A549 (cell line): ENCODE data around the gene FKBP8. TPM values are rescaled to one million over a fixed set of nuclear protein-coding genes. Genes with fewer than 3 reads are reported as not detected.

Experiments used
- ATAC-seq, 2 experiments: fragments of 200-7000 bp in 1 of 2; fragments of >200 bp in 1 of 2; cut with Nextera tagmentation in 1 of 2; cut with Tn5 transposase in 1 of 2; 3 replicates each; pipeline versions ENCODE4 v1.8.0 to v1.9.1; 2018 to 2020; ENCODE audit warnings: mild to moderate bottlenecking in 1 of 2, moderate library complexity in 1 of 2
- CTCF ChIA-PET: fragments of 300-600 bp; sonication (Branson Sonifier 250); formaldehyde crosslinking; extraction: SDS; loops from one replicate; lab custom pipeline; 2021; ENCODE audit warnings: antibody characterized with exemption, inconsistent platforms; lab: Yijun Ruan, JAX
- POLR2A ChIA-PET: fragments of 350-600 bp; formaldehyde crosslinking; extraction: SDS; loops from one replicate; lab custom pipeline; 2021; ENCODE audit warnings: antibody characterized with exemption, inconsistent platforms; lab: Yijun Ruan, JAX
- DNase-seq, 2 experiments: peaks; one replicate each; pipeline versions ENCODE4 v3.0.0 to v3.0.0-alpha.2; 2011 to 2016; ENCODE audit warnings: low read depth in 1 of 2, low spot score in 1 of 2
- FAIRE-seq: peaks from 2 replicates; lab custom pipeline; 2011; peaks lifted over from hg19 to GRCh38; lab: Jason Lieb, UNC
- H3K27ac ChIP-seq, 2 experiments: fragments of >200 bp; sonication (Bioruptor Twin); formaldehyde crosslinking; 3 replicates each; pipeline ENCODE4 v1.5.1; 2016 to 2017
- H3K4me1 ChIP-seq: fragments of >200 bp; sonication (Bioruptor Twin); formaldehyde crosslinking; 3 replicates; pipeline ENCODE4 v1.6.1; 2016
- H3K4me2 ChIP-seq: fragments of >200 bp; sonication (Bioruptor Twin); formaldehyde crosslinking; 3 replicates; pipeline ENCODE4 v1.6.1; 2016
- H3K4me3 ChIP-seq: fragments of >200 bp; sonication (Bioruptor Twin); formaldehyde crosslinking; 3 replicates; pipeline ENCODE4 v1.5.1; 2016
- H3K9me3 ChIP-seq: fragments of >200 bp; sonication (Bioruptor Twin); formaldehyde crosslinking; 3 replicates; pipeline ENCODE4 v1.6.1; 2016
- CBX2 ChIP-seq: fragments of 200-600 bp; sonication (generic); IDR thresholded peaks from 2 replicates; pipeline ENCODE4 v1.6.1; 2016; ENCODE audit warnings: low read depth, mild to moderate bottlenecking, borderline replicate concordance
- CBX8 ChIP-seq: fragments of 200-600 bp; sonication (generic); IDR thresholded peaks from 2 replicates; pipeline ENCODE4 v1.6.1; 2016
- CEBPB ChIP-seq, 2 experiments: fragments of >200 bp in 1 of 2; sonication (Bioruptor Twin) in 1 of 2; formaldehyde crosslinking in 1 of 2; IDR thresholded peaks; 2 replicates each; pipeline ENCODE4 v1.6.1; 2012 to 2016
- EHF ChIP-seq: fragments of 250-450 bp; sonication (Bioruptor Pico); IDR thresholded peaks from 2 replicates; pipeline ENCODE4 v1.5.0; 2020; ENCODE audit warnings: mild to moderate bottlenecking
- EHMT2 ChIP-seq: fragments of 200-600 bp; sonication (generic); IDR thresholded peaks from 2 replicates; pipeline ENCODE4 v1.6.1; 2016; ENCODE audit warnings: antibody characterized with exemption, low read depth, mild to moderate bottlenecking, moderate library complexity
- EP300 ChIP-seq, 2 experiments: fragments of >200 bp; sonication (Bioruptor Twin); formaldehyde crosslinking; IDR thresholded peaks; 2 replicates in 1 of 2; 3 replicates in 1 of 2; pipeline ENCODE4 v1.6.1; 2016 to 2017
- FOSL2 ChIP-seq, 2 experiments: fragments of 450-650 bp in 1 of 2; fragments of >200 bp in 1 of 2; sonication (Bioruptor Twin) in 1 of 2; formaldehyde crosslinking; IDR thresholded peaks; 2 replicates each; pipeline versions ENCODE4 v1.5.0 to v1.6.1; 2016 to 2020; ENCODE audit warnings: mild to moderate bottlenecking in 1 of 2, moderate library complexity in 1 of 2
- GATA3 ChIP-seq: IDR thresholded peaks from 2 replicates; pipeline ENCODE4 v1.6.1; 2012; ENCODE audit warnings: borderline replicate concordance
- HEYL ChIP-seq: fragments of 250-450 bp; sonication (Bioruptor Pico); IDR thresholded peaks from 2 replicates; pipeline ENCODE4 v1.8.0; 2021; ENCODE audit warnings: mild to moderate bottlenecking, moderate library complexity
- HOXA7 ChIP-seq: fragments of 250-450 bp; sonication (Bioruptor Pico); IDR thresholded peaks from 2 replicates; pipeline ENCODE4 v1.5.0; 2020; ENCODE audit warnings: mild to moderate bottlenecking, moderate library complexity
- HOXB13 ChIP-seq: fragments of 250-450 bp; sonication (Bioruptor Pico); IDR thresholded peaks from 2 replicates; pipeline ENCODE4 v1.5.0; 2020; ENCODE audit warnings: low read depth, mild to moderate bottlenecking, moderate library complexity
- HOXB5 ChIP-seq: fragments of 250-450 bp; sonication (Bioruptor Pico); IDR thresholded peaks from 2 replicates; pipeline ENCODE4 v1.5.0; 2020; ENCODE audit warnings: mild to moderate bottlenecking, moderate library complexity
- KDM5A ChIP-seq: fragments of 200-600 bp; sonication (generic); IDR thresholded peaks from 2 replicates; pipeline ENCODE4 v1.6.1; 2016; ENCODE audit warnings: antibody characterized with exemption, mild to moderate bottlenecking
- MAFK ChIP-seq: fragments of 450-650 bp; IDR thresholded peaks from 2 replicates; pipeline ENCODE4 v1.6.1; 2014; ENCODE audit not compliant: partially characterized antibody
- MYC ChIP-seq: IDR thresholded peaks from 2 replicates; pipeline ENCODE4 v1.6.1; 2012; ENCODE audit warnings: mild to moderate bottlenecking, inconsistent platforms, low read length, improper control_type of control experiment, borderline replicate concordance
- NFE2L2 ChIP-seq: fragments of 150-350 bp; conservative IDR thresholded peaks from 2 replicates; pipeline ENCODE4 v1.6.1; 2014; ENCODE audit warnings: low read length
- NPAS2 ChIP-seq: fragments of 250-450 bp; sonication (Bioruptor Pico); IDR thresholded peaks from 2 replicates; pipeline ENCODE4 v1.8.0; 2022; ENCODE audit warnings: mild to moderate bottlenecking, moderate library complexity, borderline replicate concordance
- POLR2A ChIP-seq: IDR thresholded peaks from 2 replicates; pipeline ENCODE4 v1.6.1; 2012; ENCODE audit warnings: mild to moderate bottlenecking, low read length
- POLR2AphosphoS2 ChIP-seq: conservative IDR thresholded peaks from 2 replicates; pipeline ENCODE4 v1.6.1; 2012; ENCODE audit warnings: low read length, improper control_type of control experiment, inconsistent platforms
- SMC3 ChIP-seq: fragments of >200 bp; sonication (Bioruptor Twin); formaldehyde crosslinking; IDR thresholded peaks from 3 replicates; pipeline ENCODE4 v1.6.1; 2018; ENCODE audit warnings: inconsistent platforms
- TP53 ChIP-seq: fragments of 250-450 bp; sonication (Bioruptor Pico); IDR thresholded peaks from 2 replicates; pipeline ENCODE4 v1.5.0; 2021; ENCODE audit warnings: mild to moderate bottlenecking, moderate library complexity
- ZFP36 ChIP-seq: fragments of 450-650 bp; IDR thresholded peaks from 2 replicates; pipeline ENCODE4 v1.6.1; 2014; ENCODE audit warnings: borderline replicate concordance; ENCODE audit not compliant: partially characterized antibody
- ZNF302 ChIP-seq: fragments of 250-450 bp; sonication (Bioruptor Pico); IDR thresholded peaks from 2 replicates; pipeline ENCODE4 v1.9.0; 2021; ENCODE audit warnings: inconsistent platforms, mild to moderate bottlenecking, moderate library complexity
- WGBS: methylation state at CpG from one replicate; pipeline ENCODE4 v1.1.6; 2017; ENCODE audit errors: missing lambda C conversion rate; 5-methylcytosine and 5-hydroxymethylcytosine counted together
- polyA plus RNA-seq, 4 experiments: library from polyadenylated mRNA; depleted of rRNA in 3 of 4; stranded (reverse); fragments of >200 nt; fragmentation: RNase III in 1 of 4; extraction: RNeasy Plus Mini Kit Qiagen cat#74134 plus additional on column Dnase treatment in 1 of 4; gene quantifications; 2 replicates in 3 of 4; 3 replicates in 1 of 4; pipeline ENCODE4 v1.2.3, GENCODE V29; 2011 to 2017
- TF ChIP-seq, protein P1 (sequence below): IDR thresholded peaks from 2 replicates; pipeline ENCODE4 v1.6.1; 2012
- TF ChIP-seq, protein P2 (sequence below): IDR thresholded peaks from 2 replicates; pipeline ENCODE4 v1.6.1; 2012
- TF ChIP-seq, protein P3 (sequence below): fragments of 250-450 bp; sonication (Bioruptor Pico); IDR thresholded peaks from 2 replicates; pipeline ENCODE4 v1.5.0; 2021; ENCODE audit warnings: mild to moderate bottlenecking, moderate library complexity, borderline replicate concordance
- TF ChIP-seq, protein P4 (sequence below): fragments of 200-600 bp; sonication (generic); IDR thresholded peaks from 2 replicates; pipeline ENCODE4 v1.6.1; 2016; ENCODE audit warnings: antibody characterized with exemption, mild to moderate bottlenecking, moderate library complexity

FKBP8 gene
- polyA plus RNA-seq, 2 of the 4 experiments (the other 2 are of a cell fraction): 56.1 to 123 TPM

- no peak for FAIRE-seq
- Histone ChIP-seq H3K9me3 (no peaks in the 10 kb centered on the region), H3K4me1 (no peaks in the 10 kb centered on the region), H3K4me3 (no peak overlapping the region)
- 67% methylated on average over 4 of the region's 7 CpGs for WGBS
- CTCF ChIA-PET: interaction anchor here (0.9 to 2.2 kb wide), 4 partner anchors 9 to 60 kb away, joined by 3 to 12 read pairs (median 4); partner anchors contain the start of gene REX1BD
- TF ChIP-seq ZNF302 (CRISPR knock-in tag) (no peak), SMC3 (no peak), MYC (no peak), ZFP36 (no peak), NFE2L2 (no peak), NPAS2 (CRISPR knock-in tag) (no peak), CEBPB (IDR thresholded peaks at IDR 0.05) (no peak), TP53 (CRISPR knock-in tag) (no peak), GATA3 (no peak), EHF (CRISPR knock-in tag) (no peak), POLR2AphosphoS2 (no peak), CBX8 (no peak), MAFK (no peak), EP300 (IDR thresholded peaks at IDR 0.05) (no peak), KDM5A (no peak)
- TF ChIP-seq, all 56 proteins: peak for 0
- DNase-seq: no peak
- POLR2A ChIA-PET: no interaction called here
- ATAC-seq: peak in 1 of 2 experiments; percentile 15; a peak in 2 of 6 replicates
- Histone ChIP-seq H3K4me2 (no peak overlapping the region), H3K27ac (no peak overlapping the region)
Measured at GRCh38 chr19:18580311-18580710, 36.9 kb upstream of the FKBP8 start.

GRCh38 chr19:18577365-18577914 lies 34.1 kb upstream of the FKBP8 start:
- ChIA-PET POLR2A (interaction anchor here (0.6 kb wide), 1 partner anchor 62 kb away, joined by 3 read pairs; no protein-coding TSS in a partner anchor), CTCF (interaction anchor here (1.6 to 3.8 kb wide), 3 partner anchors 11 to 269 kb away, joined by 3 to 22 read pairs (median 4); partner anchors contain the start of gene REX1BD)
- H3K27ac ChIP-seq: no peak overlapping the region
- H3K4me3 ChIP-seq: no peak overlapping the region
- no peak for DNase-seq
- no peaks in the 10 kb centered on the region for H3K9me3 ChIP-seq
- 93% methylated on average over 20 of the region's 21 CpGs for WGBS
- H3K4me2 ChIP-seq: no peak overlapping the region
- no peak for FAIRE-seq
- no peak for ATAC-seq
- TF ChIP-seq CBX2: no peak
- TF ChIP-seq HEYL: no peak
- TF ChIP-seq POLR2AphosphoS2: no peak
- TF ChIP-seq, protein P1, sequence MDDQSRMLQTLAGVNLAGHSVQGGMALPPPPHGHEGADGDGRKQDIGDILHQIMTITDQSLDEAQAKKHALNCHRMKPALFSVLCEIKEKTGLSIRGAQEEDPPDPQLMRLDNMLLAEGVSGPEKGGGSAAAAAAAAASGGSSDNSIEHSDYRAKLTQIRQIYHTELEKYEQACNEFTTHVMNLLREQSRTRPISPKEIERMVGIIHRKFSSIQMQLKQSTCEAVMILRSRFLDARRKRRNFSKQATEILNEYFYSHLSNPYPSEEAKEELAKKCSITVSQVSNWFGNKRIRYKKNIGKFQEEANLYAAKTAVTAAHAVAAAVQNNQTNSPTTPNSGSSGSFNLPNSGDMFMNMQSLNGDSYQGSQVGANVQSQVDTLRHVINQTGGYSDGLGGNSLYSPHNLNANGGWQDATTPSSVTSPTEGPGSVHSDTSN: no peak
- TF ChIP-seq, protein P2, sequence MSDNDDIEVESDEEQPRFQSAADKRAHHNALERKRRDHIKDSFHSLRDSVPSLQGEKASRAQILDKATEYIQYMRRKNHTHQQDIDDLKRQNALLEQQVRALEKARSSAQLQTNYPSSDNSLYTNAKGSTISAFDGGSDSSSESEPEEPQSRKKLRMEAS: no peak
- no peak for TF ChIP-seq EHMT2
- TF ChIP-seq HOXA7 (CRISPR knock-in tag): no peak
- no peak for TF ChIP-seq TP53 (CRISPR knock-in tag)
- TF ChIP-seq POLR2A: no peak
- no peak for TF ChIP-seq ZFP36
- TF ChIP-seq, protein P3, sequence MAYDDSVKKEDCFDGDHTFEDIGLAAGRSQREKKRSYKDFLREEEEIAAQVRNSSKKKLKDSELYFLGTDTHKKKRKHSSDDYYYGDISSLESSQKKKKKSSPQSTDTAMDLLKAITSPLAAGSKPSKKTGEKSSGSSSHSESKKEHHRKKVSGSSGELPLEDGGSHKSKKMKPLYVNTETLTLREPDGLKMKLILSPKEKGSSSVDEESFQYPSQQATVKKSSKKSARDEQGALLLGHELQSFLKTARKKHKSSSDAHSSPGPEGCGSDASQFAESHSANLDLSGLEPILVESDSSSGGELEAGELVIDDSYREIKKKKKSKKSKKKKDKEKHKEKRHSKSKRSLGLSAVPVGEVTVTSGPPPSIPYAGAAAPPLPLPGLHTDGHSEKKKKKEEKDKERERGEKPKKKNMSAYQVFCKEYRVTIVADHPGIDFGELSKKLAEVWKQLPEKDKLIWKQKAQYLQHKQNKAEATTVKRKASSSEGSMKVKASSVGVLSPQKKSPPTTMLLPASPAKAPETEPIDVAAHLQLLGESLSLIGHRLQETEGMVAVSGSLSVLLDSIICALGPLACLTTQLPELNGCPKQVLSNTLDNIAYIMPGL (CRISPR knock-in tag): no peak
- TF ChIP-seq EP300 (IDR thresholded peaks at IDR 0.05): no peak
- TF ChIP-seq, protein P4, sequence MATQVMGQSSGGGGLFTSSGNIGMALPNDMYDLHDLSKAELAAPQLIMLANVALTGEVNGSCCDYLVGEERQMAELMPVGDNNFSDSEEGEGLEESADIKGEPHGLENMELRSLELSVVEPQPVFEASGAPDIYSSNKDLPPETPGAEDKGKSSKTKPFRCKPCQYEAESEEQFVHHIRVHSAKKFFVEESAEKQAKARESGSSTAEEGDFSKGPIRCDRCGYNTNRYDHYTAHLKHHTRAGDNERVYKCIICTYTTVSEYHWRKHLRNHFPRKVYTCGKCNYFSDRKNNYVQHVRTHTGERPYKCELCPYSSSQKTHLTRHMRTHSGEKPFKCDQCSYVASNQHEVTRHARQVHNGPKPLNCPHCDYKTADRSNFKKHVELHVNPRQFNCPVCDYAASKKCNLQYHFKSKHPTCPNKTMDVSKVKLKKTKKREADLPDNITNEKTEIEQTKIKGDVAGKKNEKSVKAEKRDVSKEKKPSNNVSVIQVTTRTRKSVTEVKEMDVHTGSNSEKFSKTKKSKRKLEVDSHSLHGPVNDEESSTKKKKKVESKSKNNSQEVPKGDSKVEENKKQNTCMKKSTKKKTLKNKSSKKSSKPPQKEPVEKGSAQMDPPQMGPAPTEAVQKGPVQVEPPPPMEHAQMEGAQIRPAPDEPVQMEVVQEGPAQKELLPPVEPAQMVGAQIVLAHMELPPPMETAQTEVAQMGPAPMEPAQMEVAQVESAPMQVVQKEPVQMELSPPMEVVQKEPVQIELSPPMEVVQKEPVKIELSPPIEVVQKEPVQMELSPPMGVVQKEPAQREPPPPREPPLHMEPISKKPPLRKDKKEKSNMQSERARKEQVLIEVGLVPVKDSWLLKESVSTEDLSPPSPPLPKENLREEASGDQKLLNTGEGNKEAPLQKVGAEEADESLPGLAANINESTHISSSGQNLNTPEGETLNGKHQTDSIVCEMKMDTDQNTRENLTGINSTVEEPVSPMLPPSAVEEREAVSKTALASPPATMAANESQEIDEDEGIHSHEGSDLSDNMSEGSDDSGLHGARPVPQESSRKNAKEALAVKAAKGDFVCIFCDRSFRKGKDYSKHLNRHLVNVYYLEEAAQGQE: no peak
- no peak for TF ChIP-seq HOXB5 (CRISPR knock-in tag)
- no peak for TF ChIP-seq FOSL2 (IDR thresholded peaks at IDR 0.05)
- TF ChIP-seq FOSL2 (CRISPR knock-in tag; IDR thresholded peaks at IDR 0.05): no peak
- TF ChIP-seq HOXB13 (CRISPR knock-in tag): no peak
- peaks cover 14% of the 10 kb centered on the region for H3K4me1 ChIP-seq
